ENCODE data around the gene SLC35F3.

Gene SLC35F3

DNA sequence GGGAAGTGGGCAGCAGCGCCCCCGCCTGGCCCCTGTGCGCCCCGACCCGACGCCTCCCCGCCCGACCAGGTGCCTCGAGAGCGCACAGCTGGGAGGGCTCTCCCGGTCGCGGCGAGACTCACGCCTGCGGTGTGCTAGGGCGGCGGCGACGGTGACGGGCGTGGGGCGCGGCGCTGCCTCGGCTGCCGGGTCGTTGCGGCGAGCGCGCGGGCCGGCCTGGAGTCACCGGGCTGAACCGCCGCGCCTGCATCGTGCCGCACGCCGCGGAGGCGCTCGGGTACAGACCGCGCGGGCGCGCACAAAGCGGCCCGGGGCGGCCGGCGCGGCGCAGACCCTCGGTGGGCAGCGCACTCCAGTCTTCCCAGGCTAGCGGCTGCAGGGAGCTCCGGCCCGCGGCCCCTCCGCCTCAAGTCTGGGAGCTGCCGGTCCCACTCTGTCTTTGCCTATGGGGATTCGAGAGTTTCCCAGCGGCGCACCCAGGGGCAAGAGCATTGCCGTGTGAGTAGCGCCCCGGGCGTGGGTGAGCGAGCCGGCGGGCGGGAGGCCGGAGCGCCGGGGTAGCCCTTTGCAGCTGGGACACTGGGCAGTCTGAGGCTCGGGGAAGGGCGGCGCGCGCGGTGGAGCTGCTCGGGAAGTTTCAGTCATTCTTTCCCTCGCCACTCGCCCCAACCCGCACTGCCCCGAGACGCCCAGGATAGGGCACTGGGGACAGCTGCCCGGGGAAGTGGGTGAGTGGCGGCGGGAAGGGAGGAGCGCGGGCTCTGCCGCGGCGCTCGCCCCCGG lies at the start of gene SLC35F3:
Gene SLC35F3, plus strand, starts transcription at position 44 of the 783 bp plus-strand sequence.
- H3K4me3 ChIP-seq (ENCODE audit: low read depth, low read length): no peak within 1 kb of the TSS
- peak; percentile 13 for DNase-seq (ENCODE audit: low read depth)
- TF ChIP-seq, protein P1, sequence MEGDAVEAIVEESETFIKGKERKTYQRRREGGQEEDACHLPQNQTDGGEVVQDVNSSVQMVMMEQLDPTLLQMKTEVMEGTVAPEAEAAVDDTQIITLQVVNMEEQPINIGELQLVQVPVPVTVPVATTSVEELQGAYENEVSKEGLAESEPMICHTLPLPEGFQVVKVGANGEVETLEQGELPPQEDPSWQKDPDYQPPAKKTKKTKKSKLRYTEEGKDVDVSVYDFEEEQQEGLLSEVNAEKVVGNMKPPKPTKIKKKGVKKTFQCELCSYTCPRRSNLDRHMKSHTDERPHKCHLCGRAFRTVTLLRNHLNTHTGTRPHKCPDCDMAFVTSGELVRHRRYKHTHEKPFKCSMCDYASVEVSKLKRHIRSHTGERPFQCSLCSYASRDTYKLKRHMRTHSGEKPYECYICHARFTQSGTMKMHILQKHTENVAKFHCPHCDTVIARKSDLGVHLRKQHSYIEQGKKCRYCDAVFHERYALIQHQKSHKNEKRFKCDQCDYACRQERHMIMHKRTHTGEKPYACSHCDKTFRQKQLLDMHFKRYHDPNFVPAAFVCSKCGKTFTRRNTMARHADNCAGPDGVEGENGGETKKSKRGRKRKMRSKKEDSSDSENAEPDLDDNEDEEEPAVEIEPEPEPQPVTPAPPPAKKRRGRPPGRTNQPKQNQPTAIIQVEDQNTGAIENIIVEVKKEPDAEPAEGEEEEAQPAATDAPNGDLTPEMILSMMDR (IDR thresholded peaks at IDR 0.05; ENCODE audit: insufficient read depth, low read depth, low read length, missing control alignments): no peak

DNA sequence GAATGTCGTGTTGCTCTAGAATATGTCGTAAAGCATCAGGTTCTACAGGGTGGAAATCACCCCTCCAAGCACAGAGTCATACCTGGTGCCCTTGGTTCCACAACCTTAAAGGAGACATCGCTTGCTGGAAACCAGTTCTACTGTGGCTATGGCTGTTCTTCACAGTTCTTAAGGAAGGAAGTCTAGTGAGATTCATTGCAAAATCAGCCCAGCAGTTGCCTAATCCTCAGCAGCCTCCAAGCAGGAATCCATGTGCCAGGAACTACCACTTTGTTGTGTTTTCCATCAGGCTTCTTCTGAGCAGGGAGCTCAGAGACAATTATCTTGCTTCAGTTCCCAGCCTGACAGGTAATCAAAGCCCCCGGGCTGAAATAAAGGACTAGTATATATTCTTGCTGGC lies 45.0 kb upstream of the SLC35F3 start:
- H3K4me3 ChIP-seq (ENCODE audit: low read depth, low read length): no peak overlapping the region
- DNase-seq (ENCODE audit: low read depth): no peak
- TF ChIP-seq, protein P1 (IDR thresholded peaks at IDR 0.05; ENCODE audit: insufficient read depth, low read depth, low read length, missing control alignments): no peak

DNA sequence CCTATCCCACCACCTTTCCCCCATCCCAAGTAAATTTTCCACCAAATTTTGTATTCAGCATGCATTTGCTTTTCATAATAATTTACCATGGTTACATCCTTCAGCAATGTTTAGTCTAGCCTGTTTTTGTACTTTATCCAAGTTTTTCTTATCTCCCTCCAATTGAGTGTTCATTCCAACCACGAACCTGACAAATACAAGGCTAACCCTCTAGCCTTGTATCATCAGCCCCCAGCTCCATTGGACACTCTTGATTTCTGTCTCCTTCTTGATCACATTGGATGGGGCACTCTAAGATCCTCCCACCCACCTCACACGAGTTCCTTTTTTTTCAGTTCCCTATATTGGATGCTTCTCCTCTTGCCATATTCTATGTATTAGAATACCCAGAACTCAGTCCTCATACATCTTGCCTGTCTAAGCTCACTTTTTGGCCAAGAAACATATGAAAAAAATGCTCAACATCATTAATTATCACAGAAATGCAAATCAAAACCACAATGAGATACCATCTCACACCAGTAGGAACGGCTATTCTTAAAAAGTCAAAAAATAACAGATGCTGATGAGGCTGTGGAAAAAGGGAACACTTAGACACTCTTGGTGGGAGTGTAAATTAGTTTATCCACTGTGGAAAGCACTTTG lies 40.5 kb upstream of the SLC35F3 start:
- TF ChIP-seq, protein P1 (IDR thresholded peaks at IDR 0.05; ENCODE audit: insufficient read depth, low read depth, low read length, missing control alignments): no peak
- DNase-seq (ENCODE audit: low read depth): no peak

DNA sequence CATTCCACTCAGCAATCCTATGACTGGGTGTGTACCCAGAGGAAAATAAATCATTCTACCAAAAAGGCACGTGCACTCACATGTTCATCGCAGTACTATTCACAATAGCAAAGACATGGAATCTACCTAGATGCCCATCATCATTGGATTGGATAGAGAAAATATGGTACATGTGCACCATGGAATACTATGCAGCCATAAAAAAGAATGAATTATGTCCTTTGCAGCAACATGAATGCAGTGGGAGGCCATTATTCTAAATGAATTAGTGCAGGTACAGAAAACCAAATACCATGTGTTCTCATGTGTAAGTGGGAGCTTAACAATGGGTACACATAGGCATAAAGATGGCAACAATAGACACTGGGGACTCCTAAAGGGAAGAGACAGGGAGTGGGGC lies 39.9 kb upstream of the SLC35F3 start:
- no peak for DNase-seq (ENCODE audit: low read depth)
- TF ChIP-seq, protein P1 (IDR thresholded peaks at IDR 0.05; ENCODE audit: insufficient read depth, low read depth, low read length, missing control alignments): no peak
- no peak overlapping the region for H3K4me3 ChIP-seq (ENCODE audit: low read depth, low read length)

More for the DNA sequence above, 40.5 kb upstream of the SLC35F3 start:
- no peak overlapping the region for H3K4me3 ChIP-seq (ENCODE audit: low read depth, low read length)

DNA sequence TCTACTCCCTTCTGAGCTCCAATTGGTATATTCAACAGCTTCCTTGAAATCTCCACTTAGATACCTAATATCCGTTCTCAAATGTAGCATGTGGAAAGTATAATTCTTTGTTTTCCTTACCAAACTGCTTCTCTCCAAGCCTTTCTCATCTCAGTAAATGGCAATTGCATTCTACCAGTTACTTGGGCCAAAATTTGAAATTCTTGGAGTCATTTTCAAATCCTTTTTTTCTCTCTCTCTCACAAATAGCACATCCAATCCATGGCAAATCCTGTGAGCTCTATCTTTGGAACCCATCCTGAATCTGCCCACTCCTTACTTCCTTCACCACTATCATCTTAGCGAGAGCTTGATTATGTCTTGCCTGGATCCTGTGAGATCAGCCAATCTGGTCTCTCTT lies 39.3 kb upstream of the SLC35F3 start:
- no peak overlapping the region for H3K4me3 ChIP-seq (ENCODE audit: low read depth, low read length)
- DNase-seq (ENCODE audit: low read depth): no peak
- TF ChIP-seq, protein P1 (IDR thresholded peaks at IDR 0.05; ENCODE audit: insufficient read depth, low read depth, low read length, missing control alignments): no peak

DNA sequence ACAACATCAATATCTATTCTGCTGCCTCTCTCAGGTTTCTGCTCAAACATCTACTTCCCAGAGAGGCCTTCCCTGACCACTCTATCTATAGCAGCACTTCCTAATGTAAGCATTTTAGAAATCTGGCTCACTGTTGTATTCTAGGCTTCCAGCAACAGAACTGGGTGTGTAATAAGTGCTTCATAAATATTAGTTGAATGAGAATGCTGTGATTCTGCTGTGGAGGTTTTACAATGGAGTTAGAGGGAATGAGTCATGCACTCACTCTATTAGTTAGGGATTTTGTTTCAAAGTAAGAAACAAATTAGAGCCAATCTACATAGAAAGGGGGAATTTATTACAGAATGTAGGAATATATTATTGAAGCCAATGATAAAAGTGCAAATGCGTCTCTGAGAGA lies 38.6 kb upstream of the SLC35F3 start:
- TF ChIP-seq, protein P1 (IDR thresholded peaks at IDR 0.05; ENCODE audit: insufficient read depth, low read depth, low read length, missing control alignments): no peak
- no peak overlapping the region for H3K4me3 ChIP-seq (ENCODE audit: low read depth, low read length)
- no peak for DNase-seq (ENCODE audit: low read depth)

All from GM12865 (cell line).